NK-92 treated with Interleukin-12 subunit alpha and Interleukin-12 subunit beta, amount 100 ng/mL, for 24 hours (cell line): ENCODE measurements around the gene BTG2.
"Not testable (repeated sequence)": the region's sequence is repeated elsewhere in the genome, so short reads cannot be mapped to it uniquely, and the experiment has no call there.

Experiments
- DNase-seq: peaks from one replicate; lab custom pipeline; 2025; lab: John Stamatoyannopoulos, UW

The BTG2 gene, protein sequence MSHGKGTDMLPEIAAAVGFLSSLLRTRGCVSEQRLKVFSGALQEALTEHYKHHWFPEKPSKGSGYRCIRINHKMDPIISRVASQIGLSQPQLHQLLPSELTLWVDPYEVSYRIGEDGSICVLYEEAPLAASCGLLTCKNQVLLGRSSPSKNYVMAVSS

DNA sequence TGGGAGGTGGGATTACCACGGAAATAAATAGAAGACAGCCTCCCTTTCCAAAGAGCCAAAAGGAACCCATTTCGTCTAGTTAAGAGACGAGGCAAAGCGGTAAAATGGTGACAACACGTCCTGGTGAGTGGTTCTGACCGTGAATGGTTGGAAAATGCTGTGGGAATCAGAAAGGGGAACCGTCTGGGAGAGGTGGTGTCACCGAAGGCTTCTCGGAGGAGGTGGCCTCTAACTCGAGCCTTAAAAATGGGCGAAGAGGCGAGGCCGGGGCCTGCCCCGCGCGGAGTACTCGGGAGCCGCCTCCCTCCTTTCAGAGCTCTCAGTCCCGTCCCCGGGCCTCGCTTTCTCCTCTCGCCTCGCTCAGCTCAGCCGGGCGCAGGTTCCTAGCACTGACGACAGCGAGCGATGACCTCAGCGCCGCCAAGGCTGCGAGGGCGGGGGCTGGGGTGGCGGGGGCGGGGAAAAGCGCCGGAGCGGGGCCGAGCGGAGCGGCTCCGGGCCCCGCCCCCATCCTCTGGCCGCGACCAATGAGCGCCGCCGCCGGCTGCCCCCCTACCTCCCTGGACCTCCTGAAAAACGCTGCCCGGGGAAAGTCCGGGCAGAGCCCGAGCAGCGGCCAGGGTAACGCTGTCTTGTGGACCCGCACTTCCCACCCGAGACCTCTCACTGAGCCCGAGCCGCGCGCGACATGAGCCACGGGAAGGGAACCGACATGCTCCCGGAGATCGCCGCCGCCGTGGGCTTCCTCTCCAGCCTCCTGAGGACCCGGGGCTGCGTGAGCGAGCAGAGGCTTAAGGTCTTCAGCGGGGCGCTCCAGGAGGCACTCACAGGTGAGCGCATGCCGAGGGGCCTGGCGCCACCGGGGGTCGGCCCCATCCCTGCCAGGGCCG is at the start of gene BTG2:
TSS of gene BTG2 (plus strand) at position 601 of the 890 bp plus-strand sequence. CDS start at position 689, 88 bp downstream.
- peak; percentile 89 for DNase-seq

DNA sequence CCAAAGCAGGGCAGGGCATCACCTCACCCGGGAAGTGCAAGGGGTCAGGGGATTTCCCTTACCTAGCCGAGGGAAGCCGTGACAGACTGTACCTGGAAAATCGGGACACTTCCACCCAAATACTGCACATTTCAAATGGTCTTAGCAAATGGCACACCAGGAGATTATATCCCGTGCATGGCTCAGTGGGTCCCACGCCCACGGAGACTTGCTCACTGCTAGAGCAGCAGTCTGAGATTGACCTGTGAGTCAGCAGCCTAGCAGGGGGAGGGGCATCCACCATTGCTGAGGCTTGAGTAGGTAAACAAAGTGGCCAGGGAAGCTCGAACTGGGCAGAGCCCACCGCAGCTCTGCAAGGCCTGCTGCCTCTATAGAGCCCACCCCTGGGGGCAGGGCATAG is 48.7 kb upstream of the BTG2 start:
- peak; percentile 29 for DNase-seq

DNA sequence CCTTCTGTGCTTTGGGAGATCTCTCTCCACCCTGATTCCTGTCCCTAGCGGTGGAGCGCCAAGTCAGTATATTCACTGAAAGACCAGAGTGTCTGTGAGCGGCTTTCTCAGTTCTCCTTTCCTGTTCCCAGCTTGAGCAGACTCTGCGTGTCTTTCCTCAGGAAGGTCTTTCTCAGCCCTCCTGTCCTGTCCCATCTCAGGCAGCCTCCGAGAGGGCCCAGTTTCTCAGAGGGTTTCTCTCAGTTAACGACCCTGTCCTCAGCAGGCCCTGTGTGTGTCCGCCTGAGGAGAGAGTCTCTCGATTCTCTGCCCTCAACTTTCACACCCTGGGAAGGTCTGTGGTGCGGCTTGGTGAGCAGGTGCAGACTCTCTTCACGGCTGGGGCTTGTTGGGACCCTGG is 41.8 kb upstream of the BTG2 start:
- DNase-seq, result no peak

DNA sequence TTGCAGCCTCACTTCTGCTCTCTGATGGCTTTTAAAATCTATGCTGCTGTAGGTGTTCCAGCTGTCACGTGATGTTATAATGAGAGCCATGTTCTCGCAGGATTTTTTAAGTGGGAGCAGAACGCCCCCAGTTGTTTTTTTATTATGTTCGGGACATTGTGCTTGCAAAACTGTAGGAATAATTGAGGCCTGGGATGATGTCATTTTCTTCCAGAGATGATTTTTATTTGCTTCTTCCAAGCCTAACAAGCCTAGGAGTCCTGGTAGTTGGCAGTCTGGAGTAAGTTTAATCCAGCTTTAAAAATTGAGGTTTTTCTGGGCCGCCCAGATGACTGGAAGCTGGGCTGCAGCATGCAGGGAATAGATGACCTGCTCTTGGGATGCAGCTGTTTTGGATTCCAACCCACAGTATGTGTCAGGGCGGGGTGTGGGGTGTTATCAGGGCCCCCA is 41.2 kb upstream of the BTG2 start:
- no peak for DNase-seq

DNA sequence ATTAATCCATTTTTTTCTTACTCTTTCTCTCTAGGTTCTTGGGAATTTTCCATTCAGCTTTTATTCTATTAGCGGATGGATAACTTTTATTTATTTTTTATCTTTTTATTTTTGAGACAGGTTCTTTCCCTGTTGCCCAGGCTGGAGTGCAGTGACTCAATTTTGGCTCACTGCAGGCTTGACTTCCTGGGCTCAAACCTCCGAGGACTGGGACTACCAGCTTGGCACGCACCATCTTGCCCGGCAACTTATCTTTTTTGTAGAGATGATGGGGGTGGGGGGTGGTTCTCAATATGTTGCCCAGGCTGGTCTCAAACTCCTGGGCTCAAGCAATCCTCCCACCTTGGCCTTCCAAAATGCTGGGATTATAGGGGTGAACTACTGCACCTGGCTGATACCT is 39.8 kb upstream of the BTG2 start:
- no peak for DNase-seq

DNA sequence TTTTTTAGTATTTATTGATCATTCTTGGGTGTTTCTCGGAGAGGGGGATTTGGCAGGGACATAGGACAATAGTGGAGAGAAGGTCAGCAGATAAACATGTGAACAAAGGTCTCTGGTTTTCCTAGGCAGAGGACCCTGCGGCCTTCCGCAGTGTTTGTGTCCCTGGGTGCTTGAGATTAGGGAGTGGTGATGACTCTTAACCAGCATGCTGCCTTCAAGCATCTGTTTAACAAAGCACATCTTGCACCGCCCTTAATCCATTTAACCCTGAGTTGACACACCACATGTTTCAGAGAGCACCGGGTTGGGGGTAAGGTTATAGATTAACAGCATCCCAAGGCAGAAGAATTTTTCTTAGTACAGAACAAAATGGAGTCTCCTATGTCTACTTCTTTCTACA is 39.2 kb upstream of the BTG2 start:
- not testable (repeated sequence) for DNase-seq

DNA sequence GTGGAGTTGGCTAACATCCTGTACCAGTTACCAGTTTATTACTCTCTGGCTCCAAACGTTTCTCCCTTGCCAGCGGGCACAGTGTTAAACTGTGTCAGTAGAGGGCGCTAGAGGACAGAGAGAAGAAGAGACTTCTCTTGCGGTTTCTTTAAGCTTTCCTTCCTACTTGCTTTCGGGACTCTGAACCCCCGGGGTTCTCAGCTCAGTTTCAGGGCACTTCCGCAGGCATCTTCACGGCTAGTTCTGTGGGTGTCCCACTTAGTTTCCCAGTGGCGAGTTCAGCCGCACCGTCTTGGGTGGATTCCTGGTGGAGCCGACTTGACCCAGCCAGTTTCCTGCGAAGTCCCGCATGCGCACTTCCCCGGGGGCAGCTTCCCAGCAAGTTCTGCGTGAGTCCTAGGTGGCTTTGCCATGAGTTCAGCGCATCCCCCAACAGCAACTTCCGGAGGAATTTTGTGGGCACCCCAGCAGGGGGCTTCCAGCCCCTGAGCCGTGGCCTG is 37.9 kb upstream of the BTG2 start:
- DNase-seq, result peak; percentile 33

DNA sequence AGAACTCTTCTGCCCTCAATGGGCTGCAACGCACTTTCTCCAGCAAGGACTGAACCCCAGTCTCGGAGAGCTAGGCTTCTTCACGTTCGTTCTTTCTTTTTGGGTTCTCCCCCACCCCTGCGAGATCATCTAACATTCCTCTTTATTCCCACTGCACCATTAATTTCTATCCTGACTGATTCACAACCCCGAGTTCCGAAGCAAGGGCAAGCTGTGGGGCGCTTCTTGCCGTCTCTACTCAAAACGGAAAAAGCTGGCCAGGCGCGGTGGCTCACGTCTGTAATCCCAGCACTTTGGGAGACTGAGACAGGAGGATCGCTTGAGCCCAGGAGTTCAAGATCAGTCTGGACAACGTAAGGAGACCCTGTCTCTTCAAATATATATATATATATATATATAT is 37.4 kb upstream of the BTG2 start:
- DNase-seq, result no peak

DNA sequence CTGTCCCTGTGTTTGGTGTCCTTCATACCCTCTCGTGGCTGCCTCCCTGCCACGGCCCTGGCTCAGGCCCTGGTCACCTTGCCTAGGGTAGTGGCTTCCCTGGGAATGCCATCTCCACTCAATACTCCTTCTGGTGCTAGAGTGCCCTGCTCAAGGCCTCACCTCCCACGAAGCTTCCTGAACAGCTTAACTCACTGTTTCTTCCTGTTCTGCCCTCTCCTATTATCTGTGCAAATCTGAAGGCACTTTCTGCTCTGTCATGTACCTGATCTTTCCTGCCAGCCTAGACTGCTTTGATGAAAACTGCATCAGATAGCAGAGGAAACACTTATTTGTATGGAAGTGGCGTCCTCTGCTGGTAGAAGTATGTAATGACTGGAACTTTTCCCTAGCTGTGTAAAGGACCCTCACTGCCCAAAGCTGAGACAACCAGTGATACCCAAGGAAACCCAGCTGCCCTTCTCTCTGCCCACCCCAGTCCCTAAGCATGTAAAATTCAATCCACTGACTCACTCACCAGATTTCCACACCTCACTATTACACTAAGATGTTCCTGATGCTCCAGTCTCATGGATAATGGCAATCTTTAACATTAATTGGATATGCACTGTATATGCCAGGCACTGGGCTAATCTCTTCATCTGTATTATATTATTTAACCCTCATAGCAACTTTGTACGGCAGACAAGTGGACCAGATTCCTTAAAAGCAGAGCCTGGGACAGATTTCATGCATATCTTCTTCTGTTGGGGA is 36.2 kb upstream of the BTG2 start:
- DNase-seq, result no peak

DNA sequence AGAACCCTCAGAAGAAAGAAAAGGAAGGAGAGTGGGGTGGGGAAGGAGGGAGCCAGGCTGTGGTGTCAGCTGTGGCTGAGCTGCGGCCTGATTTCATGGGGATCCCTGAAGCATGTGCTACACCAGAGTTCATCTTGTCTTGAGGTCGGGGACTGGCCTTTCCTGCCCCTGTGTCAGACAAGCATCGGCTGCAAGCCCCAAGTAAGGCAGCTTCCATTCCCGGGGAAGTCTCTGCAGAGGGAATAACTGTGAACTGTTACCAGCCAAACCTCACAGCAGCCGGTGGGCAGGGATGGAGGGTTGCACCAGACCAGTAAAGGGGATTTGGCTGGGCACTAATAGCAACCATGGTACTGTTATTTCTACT is 35.7 kb upstream of the BTG2 start:
- DNase-seq, result no peak

DNA sequence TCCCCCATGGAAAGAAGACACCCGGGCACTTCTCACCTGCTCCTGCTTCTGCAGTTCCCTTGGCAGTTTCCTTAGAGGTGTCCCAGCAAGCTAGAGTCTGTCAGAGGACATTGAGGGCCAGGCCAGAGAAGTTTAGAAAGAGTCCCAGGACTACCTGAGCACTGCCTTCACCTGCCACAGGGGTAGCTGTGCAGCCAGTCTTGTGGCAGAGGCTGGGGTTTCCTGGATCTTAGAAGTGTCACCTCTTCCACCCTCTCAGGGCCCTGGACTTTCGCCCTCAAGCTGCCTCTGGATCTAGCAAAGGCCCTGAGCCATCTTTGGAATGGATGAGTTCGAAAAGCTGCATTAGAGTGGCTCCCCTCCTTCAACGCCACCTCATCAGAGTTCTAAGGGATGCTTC is 34.9 kb upstream of the BTG2 start:
- no peak for DNase-seq

DNA sequence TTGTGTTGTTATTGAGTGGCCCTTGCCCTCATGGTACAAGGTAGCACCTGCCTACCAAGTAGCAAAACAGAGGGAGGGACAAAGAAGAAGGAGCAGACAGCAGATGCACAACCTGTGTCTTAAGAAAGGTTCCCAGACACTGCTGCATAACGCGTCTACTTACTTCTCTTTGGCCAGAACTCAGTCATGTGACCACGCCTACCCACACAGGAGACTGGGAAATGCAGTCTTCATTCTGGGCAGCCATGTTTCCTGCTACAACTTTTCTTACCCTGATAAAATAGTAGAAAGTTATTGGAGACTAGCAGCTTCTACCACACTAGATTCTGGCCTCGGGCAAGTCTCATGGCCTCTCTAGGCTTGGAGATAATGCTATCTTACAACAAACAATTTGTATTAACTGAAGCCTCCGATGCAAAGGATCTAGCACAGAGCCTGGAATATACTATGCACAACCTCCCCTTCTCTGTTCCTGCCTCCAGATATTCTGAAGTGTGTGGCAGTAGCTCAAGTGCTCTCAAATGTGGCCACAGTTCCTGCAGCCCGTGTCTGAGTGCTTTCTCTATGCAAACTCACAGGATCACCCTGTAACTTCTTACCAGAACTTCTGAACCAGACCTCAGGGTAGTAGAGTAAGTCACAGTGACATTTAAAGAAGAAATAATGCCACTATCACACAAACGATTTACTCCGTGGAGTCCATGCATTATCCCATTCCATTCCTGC is 34.1 kb upstream of the BTG2 start:
- peak; percentile 47 for DNase-seq

DNA sequence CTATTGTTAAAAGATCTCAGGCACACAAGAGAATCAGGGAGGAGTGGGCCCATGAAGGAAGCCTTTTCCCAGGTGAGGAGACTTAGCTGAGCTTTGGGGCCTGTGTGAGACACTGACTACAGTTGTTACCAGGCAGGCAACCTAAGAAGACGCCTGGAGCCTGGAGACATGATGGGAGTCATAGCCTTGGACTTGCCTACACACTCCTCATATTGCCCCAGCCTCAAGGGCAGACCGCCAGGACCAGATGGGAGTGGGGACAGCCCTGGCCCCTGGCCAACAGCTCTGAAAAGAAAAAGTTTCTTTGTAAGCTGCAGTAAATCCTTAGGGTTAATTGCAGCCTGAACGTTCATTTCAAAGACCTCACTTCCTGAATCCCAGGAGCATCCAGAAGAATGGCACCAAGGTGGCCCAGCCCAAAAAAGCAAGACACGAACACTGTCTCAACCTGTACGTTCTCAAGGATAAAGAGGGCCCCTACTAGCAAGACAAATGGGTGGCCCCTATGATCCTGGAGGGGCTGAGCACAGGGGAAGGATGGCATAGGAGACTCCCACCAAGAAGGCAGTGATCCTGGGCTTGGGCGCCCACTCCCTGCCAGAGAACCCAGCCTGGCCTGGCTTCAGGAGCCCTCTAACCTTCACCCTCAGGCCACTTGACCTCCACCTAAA is 33.2 kb upstream of the BTG2 start:
- no peak for DNase-seq

DNA sequence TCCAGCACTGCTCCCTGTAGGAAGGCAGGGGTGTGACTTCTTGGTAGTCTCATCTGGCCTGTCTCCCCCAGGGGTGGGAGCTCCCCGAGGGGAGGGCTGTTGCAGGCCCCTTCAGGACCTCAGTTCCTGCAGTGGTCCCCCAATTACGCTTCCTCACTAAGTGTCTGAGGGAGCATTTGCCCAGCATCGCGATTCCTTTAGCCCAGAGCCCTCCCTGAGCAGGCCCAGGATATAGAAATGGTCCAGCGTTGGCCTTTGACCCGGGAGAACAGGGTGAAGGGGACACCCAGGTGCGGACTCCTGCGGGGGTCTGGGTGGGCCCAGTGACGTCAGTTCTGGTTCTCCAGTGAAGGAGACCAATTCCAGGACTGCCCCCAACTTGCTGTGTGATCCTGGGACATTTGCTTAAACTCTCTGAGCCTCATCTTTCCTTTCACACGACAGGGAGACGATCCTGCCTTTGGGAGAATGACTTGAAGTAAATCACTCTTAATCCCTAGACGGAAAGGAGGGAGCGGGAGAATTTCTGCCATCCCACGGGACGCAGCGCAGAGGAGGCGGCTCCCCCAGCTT is 32.6 kb upstream of the BTG2 start:
- DNase-seq, result no peak

DNA sequence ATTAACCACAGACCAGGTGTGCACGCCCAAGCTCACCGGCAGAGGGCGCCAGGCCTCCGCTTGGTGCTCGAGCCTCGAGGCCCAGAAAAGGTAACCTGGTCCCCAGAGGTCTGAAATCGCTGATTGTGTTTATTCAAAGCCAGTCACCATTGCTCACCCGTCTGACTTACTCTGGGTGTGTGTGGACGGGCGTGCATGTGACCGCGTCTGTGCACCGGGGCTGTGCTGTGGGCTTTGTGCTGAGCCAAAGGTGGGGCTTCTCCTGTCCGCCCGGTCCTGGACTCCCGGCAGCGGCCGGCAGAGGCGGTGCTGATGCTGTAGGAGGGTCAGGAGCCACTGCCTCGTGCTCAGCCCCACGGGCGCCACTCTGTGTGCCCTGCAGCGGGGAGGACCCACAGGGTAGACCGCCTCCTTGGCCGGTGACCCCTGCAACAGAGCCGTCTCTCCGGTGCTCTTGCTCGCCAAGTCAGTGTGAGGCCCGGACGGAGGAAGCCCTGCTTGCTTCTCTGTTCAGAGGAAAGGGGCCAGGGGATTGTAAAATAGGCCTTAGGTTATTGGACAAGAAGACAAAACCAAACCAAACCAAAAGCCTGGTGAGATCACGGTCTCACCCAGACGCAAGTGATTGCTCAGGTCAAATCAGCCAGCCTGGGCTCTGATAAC is 32.0 kb upstream of the BTG2 start:
- DNase-seq, result peak; percentile 84

DNA sequence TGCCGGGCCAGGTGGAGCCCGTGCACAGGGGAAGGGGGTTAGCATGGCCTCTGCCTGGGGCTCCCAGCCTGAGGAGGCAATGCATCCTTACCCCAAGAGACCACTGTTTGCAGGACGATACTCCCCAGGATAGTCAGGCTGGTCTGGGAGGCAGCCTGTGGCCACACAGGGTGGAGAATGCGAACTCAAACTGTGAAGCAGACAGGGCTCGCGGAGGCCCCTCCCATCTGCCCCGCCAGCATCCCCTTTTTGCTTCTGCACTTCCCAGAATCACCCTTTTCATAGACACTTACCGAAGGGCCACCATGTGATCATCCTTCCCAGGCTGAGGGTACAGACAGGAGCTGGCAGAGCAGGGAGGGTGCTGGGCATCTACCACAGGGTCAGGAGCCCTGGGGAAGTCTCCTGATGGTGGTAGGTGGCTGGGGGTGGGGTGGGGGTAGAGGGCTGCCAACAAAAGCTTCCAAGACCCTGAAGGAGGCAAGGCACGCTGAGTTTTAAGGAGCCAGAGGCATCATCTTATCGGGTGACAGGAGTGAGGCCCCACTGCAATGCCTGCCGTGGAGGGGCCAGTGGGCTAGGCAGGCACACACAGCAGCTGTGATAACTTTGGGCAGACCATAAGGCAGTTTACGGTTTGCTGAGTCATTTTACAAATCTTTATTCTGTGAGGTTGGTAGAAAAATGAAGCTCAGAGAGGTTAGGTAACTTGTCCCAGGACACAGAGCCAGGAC is 31.3 kb upstream of the BTG2 start:
- no peak for DNase-seq

DNA sequence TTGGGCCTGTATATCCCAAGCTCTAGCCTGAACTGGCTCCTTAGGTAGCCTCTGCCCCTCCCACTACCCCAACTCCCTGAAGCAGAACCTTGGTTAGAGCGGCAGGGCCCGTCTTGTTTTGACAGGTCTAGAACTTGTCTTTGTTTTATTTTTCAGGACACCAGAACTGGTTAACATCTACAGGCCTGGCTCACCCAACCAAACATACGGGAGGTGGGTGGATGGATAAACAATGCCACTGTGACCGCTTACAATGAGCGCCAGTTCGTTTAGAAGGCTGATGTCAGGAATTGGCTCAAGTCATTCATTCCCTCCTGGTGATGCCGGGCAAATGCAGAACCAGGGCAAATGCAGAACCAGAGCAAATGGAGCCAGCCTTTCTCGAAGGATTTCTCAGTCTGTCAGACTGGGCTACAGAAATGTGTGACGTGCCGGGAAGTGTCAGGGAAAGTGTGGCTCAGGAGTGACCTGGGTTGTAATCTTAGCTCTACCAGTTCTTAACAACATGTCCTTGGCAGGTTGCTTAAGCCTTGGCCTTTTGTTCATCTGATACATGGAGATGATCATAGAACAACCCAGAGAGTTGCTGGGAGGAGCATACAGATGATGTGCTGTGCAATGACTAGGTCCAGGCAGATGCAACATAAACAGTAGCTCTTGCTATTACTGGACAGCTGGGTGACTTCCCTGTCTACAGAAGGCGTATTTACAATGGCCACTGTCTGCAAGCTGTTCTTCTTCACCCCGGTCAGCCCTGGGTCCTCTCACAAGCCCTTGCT is 30.5 kb upstream of the BTG2 start:
- no peak for DNase-seq

DNA sequence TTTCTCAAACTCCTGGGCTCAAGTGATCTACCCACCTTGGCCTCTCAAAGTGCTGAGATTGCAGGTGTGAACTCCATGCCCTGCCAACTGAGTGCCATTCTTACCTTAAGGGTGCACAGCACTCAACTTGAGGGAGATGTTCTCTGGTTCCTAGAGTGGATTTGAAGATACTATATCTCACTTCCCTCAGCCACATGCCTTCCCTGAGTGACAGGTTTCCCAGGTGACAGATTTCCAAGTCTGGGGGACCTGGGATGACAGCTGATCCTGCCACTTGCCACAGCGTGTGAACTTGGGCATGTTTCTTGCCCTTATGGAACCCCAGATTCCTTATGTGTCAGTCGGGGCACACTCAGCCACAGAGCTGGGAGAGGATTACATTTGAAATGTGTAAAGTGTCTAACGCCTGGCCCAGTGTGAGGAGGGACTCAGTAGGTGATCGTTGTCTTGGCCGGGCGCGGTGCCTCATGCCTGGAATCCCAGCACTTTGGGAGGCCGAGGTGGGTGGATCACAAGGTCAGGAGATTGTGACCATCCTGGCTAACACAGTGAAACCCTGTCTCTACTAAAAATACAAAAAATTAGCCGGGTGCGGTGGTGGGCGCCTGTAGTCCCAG is 29.6 kb upstream of the BTG2 start:
- no peak for DNase-seq

DNA sequence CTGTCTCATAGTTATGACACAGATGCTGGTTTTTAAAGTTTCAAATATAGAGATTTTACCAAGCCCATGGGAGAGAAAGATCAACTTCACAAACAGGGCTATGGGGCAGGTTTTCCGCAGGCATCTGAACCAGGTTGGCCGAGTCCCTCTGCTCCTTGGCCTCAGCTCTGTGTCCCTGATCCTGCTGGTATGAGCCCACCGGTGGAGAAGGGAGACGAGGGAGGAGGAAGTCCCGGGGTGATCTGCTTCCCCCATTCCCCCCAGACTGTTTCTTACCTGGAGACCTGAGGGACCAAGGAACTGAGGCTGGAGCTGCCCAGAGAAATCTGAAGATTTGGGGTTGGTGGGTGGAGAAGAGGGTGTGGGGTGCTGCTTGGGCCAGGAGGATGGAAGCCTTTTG is 28.9 kb upstream of the BTG2 start:
- DNase-seq, result no peak
